Liver (tissue), 9 donors: ENCODE results near the gene PFDN6. TPM values are rescaled to one million over a fixed set of nuclear protein-coding genes. Genes with fewer than 3 reads are reported as not detected.
"Not testable (repeated sequence)": the region's sequence is repeated elsewhere in the genome, so short reads cannot be mapped to it uniquely, and the experiment has no call there.

Experiments used
- DNase-seq: peaks from one replicate; pipeline ENCODE4 v3.0.0-alpha.2; 2017; ENCODE audit warnings: low spot score
- H3K27ac ChIP-seq, 2 donors: one replicate each; pipeline ENCODE4 v1.7.0; 2013; ENCODE audit warnings: inconsistent platforms in 2 of 2, low read length in 2 of 2, control low read depth in 1 of 2, low read depth in 1 of 2, mild to moderate bottlenecking in 1 of 2
- H3K27me3 ChIP-seq, 4 donors: one replicate each; pipeline versions ENCODE4 v1.6.1 to v1.7.0; 2013; ENCODE audit warnings: low read length in 3 of 4, inconsistent platforms in 1 of 4, mild to moderate bottlenecking in 1 of 4, moderate library complexity in 1 of 4; ENCODE audit not compliant: control insufficient read depth in 4 of 4, insufficient read depth in 4 of 4
- H3K36me3 ChIP-seq, 4 donors: one replicate each; pipeline versions ENCODE4 v1.6.1 to v1.7.0; 2013; ENCODE audit warnings: low read length in 3 of 4, mild to moderate bottlenecking in 3 of 4, low read depth in 1 of 4, moderate library complexity in 1 of 4; ENCODE audit not compliant: control insufficient read depth in 4 of 4, insufficient read depth in 3 of 4
- H3K4me1 ChIP-seq, 4 donors: one replicate each; pipeline versions ENCODE4 v1.6.1 to v1.7.0; 2013; ENCODE audit warnings: low read length in 3 of 4, mild to moderate bottlenecking in 3 of 4, moderate library complexity in 1 of 4; ENCODE audit not compliant: control insufficient read depth in 4 of 4, insufficient read depth in 4 of 4
- H3K4me3 ChIP-seq, 3 donors: one replicate each; pipeline versions ENCODE4 v1.6.1 to v1.7.0; 2013; ENCODE audit warnings: low read length in 3 of 3, control low read depth in 1 of 3, low read depth in 1 of 3, mild to moderate bottlenecking in 1 of 3
- H3K9ac ChIP-seq, 2 donors: one replicate each; pipeline ENCODE4 v1.7.0; 2013; ENCODE audit warnings: low read length in 2 of 2, mild to moderate bottlenecking in 2 of 2, moderate library complexity in 2 of 2, control low read depth in 1 of 2, low read depth in 1 of 2
- H3K9me3 ChIP-seq, 4 donors: one replicate each; pipeline versions ENCODE4 v1.6.1 to v1.7.0; 2013; ENCODE audit warnings: low read length in 3 of 4; ENCODE audit not compliant: control insufficient read depth in 4 of 4
- CTCF ChIP-seq: fragments of 150-350 bp; IDR thresholded peaks from 2 replicates; pipeline ENCODE4 v1.5.1; 2017; ENCODE audit warnings: improper control_type of control experiment, low read depth, low read length; ENCODE audit not compliant: missing input control
- EGR1 ChIP-seq, 2 donors: IDR thresholded peaks; 2 replicates each; pipeline ENCODE4 v1.6.1; 2016 to 2018; ENCODE audit warnings: antibody characterized with exemption in 2 of 2, low read depth in 2 of 2
- FOXA1 ChIP-seq: IDR thresholded peaks from 2 replicates; pipeline ENCODE4 v1.6.1; 2016; ENCODE audit warnings: antibody characterized with exemption
- FOXA2 ChIP-seq: IDR thresholded peaks from 2 replicates; pipeline ENCODE4 v1.6.1; 2016; ENCODE audit warnings: antibody characterized with exemption
- GABPA ChIP-seq, 2 donors: IDR thresholded peaks in 1 of 2; conservative IDR thresholded peaks in 1 of 2; 2 replicates each; pipeline ENCODE4 v1.6.1; 2016; ENCODE audit warnings: antibody characterized with exemption in 2 of 2, mild to moderate bottlenecking in 1 of 2, moderate library complexity in 1 of 2
- HNF4A ChIP-seq, 2 donors: conservative IDR thresholded peaks; 2 replicates each; pipeline ENCODE4 v1.6.1; 2016; ENCODE audit warnings: antibody characterized with exemption in 2 of 2, mild to moderate bottlenecking in 2 of 2
- HNF4G ChIP-seq: IDR thresholded peaks from 2 replicates; pipeline ENCODE4 v1.6.1; 2016; ENCODE audit warnings: antibody characterized with exemption
- JUND ChIP-seq, 2 donors: IDR thresholded peaks; 2 replicates each; pipeline ENCODE4 v1.6.1; 2016; ENCODE audit warnings: antibody characterized with exemption in 2 of 2
- MAX ChIP-seq: IDR thresholded peaks from 2 replicates; pipeline ENCODE4 v1.6.1; 2016; ENCODE audit warnings: antibody characterized with exemption
- NR2F2 ChIP-seq: IDR thresholded peaks from 2 replicates; pipeline ENCODE4 v1.6.1; 2016; ENCODE audit warnings: antibody characterized with exemption
- RXRA ChIP-seq, 2 donors: IDR thresholded peaks; 2 replicates each; pipeline ENCODE4 v1.6.1; 2017 to 2018; ENCODE audit warnings: antibody characterized with exemption in 2 of 2, mild to moderate bottlenecking in 1 of 2
- SP1 ChIP-seq: IDR thresholded peaks from 2 replicates; pipeline ENCODE4 v1.6.1; 2018; ENCODE audit warnings: antibody characterized with exemption, mild to moderate bottlenecking
- TAF1 ChIP-seq: conservative IDR thresholded peaks from 2 replicates; pipeline ENCODE4 v1.6.1; 2016; ENCODE audit warnings: antibody characterized with exemption, mild to moderate bottlenecking
- YY1 ChIP-seq: IDR thresholded peaks from 2 replicates; pipeline ENCODE4 v1.6.1; 2016; ENCODE audit warnings: antibody characterized with exemption, mild to moderate bottlenecking
- WGBS: extraction: QIAGEN DNeasy Blood & Tissue Kit; methylation state at CpG from one replicate; pipeline ENCODE4 v1.1.7; 2013; 5-methylcytosine and 5-hydroxymethylcytosine counted together
- polyA plus RNA-seq, 2 donors: library from polyadenylated mRNA; stranded (reverse) in 1 of 2; unstranded in 1 of 2; fragments of 200-250 nt in 1 of 2; fragments of >200 nt in 1 of 2; fragmentation: Nextera tagmentation in 1 of 2; extraction: Ambion mirVana in 1 of 2; gene quantifications; one replicate each; pipeline versions ENCODE4 v1.2.1 to v1.2.3, GENCODE V29; 2013 to 2015
- total RNA-seq, 2 donors: library from RNA; depleted of rRNA; stranded (reverse); fragments of >200 nt; gene quantifications; one replicate each; pipeline ENCODE4 v1.2.3, GENCODE V29; 2014
- TF ChIP-seq, protein P1 (sequence below): IDR thresholded peaks from 2 replicates; pipeline ENCODE4 v1.6.1; 2016; ENCODE audit warnings: antibody characterized with exemption
- TF ChIP-seq, protein P2 (sequence below): IDR thresholded peaks from 2 replicates; pipeline ENCODE4 v1.6.1; 2016; ENCODE audit warnings: antibody characterized with exemption, mild to moderate bottlenecking
- donor health status: healthy.
- donor health status: healthy.
- donor health status: healthy.
- donor health status: healthy.
- donor health status: healthy.

Gene PFDN6
- total and polyA plus RNA-seq, 4 donors: 6.5 to 60.1 (median 17.4) TPM

- Histone ChIP-seq H3K4me1 (peaks cover 9 to 54% (median 42%) of the 10 kb centered on the region in 4 donors), H3K9ac (no peak overlapping the region), H3K9me3 (no peaks in the 10 kb centered on the region), H3K27me3 (no peaks in the 10 kb centered on the region), H3K36me3 (peaks cover 0 to 29% (median 12%) of the 10 kb centered on the region in 4 donors), H3K27ac (no peak overlapping the region), H3K4me3 (no peak overlapping the region)
- TF ChIP-seq TAF1: no peak
- no peak for TF ChIP-seq YY1
- TF ChIP-seq FOXA1: no peak
- TF ChIP-seq NR2F2: no peak
- TF ChIP-seq HNF4A (conservative IDR thresholded peaks at IDR 0.05): peak in 1 of 2 donors; percentile 57
- TF ChIP-seq JUND (IDR thresholded peaks at IDR 0.05): no peak
- no peak for TF ChIP-seq HNF4G
- TF ChIP-seq SP1: no peak
- TF ChIP-seq GABPA (IDR thresholded peaks at IDR 0.05 in 1 of 2, conservative IDR thresholded peaks at IDR 0.05 in 1 of 2): peak in 1 of 2 donors; percentile 39
- no peak for TF ChIP-seq CTCF
- peak; percentile 26 for TF ChIP-seq FOXA2
- TF ChIP-seq MAX: no peak
- TF ChIP-seq, protein P1, sequence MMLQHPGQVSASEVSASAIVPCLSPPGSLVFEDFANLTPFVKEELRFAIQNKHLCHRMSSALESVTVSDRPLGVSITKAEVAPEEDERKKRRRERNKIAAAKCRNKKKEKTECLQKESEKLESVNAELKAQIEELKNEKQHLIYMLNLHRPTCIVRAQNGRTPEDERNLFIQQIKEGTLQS: no peak
- 59% methylated on average over 14 of the region's 14 CpGs for WGBS
- no peak for DNase-seq
Measured at GRCh38 chr6:33273924-33274902, 15.2 kb upstream of the PFDN6 start.

GRCh38 chr6:33275795-33276580 lies 13.4 kb upstream of the PFDN6 start:
- H3K9me3 ChIP-seq, H3K27me3 ChIP-seq, DNase-seq, H3K4me3 ChIP-seq, H3K27ac ChIP-seq: not testable (repeated sequence)
- Histone ChIP-seq H3K36me3 (peaks cover 0 to 37% (median 15%) of the 10 kb centered on the region in 4 donors), H3K9ac (peak overlapping the region in 1 of 2 donors; percentile 41), H3K4me1 (peaks cover 9 to 49% (median 38%) of the 10 kb centered on the region in 4 donors)
- 81% methylated on average over 16 of the region's 16 CpGs for WGBS

- Histone ChIP-seq H3K27ac (peak overlapping the region; percentile 63 to 64), H3K4me1 (peaks cover 9 to 48% (median 36%) of the 10 kb centered on the region in 4 donors), H3K9me3 (no peaks in the 10 kb centered on the region), H3K27me3 (no peaks in the 10 kb centered on the region), H3K9ac (peak overlapping the region; percentile 39 to 41), H3K36me3 (peaks cover 0 to 42% (median 15%) of the 10 kb centered on the region in 4 donors), H3K4me3 (peak overlapping the region; percentile 8 to 59 (median 30))
- no peak for DNase-seq
- no peak for TF ChIP-seq GABPA (IDR thresholded peaks at IDR 0.05 in 1 of 2, conservative IDR thresholded peaks at IDR 0.05 in 1 of 2)
- no peak for TF ChIP-seq HNF4A (conservative IDR thresholded peaks at IDR 0.05)
- TF ChIP-seq, protein P2, sequence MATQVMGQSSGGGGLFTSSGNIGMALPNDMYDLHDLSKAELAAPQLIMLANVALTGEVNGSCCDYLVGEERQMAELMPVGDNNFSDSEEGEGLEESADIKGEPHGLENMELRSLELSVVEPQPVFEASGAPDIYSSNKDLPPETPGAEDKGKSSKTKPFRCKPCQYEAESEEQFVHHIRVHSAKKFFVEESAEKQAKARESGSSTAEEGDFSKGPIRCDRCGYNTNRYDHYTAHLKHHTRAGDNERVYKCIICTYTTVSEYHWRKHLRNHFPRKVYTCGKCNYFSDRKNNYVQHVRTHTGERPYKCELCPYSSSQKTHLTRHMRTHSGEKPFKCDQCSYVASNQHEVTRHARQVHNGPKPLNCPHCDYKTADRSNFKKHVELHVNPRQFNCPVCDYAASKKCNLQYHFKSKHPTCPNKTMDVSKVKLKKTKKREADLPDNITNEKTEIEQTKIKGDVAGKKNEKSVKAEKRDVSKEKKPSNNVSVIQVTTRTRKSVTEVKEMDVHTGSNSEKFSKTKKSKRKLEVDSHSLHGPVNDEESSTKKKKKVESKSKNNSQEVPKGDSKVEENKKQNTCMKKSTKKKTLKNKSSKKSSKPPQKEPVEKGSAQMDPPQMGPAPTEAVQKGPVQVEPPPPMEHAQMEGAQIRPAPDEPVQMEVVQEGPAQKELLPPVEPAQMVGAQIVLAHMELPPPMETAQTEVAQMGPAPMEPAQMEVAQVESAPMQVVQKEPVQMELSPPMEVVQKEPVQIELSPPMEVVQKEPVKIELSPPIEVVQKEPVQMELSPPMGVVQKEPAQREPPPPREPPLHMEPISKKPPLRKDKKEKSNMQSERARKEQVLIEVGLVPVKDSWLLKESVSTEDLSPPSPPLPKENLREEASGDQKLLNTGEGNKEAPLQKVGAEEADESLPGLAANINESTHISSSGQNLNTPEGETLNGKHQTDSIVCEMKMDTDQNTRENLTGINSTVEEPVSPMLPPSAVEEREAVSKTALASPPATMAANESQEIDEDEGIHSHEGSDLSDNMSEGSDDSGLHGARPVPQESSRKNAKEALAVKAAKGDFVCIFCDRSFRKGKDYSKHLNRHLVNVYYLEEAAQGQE: no peak
- no peak for TF ChIP-seq RXRA (IDR thresholded peaks at IDR 0.05)
- no peak for TF ChIP-seq TAF1
- TF ChIP-seq SP1: no peak
- TF ChIP-seq JUND (IDR thresholded peaks at IDR 0.05): no peak
- no peak for TF ChIP-seq CTCF
- no peak for TF ChIP-seq HNF4G
- TF ChIP-seq YY1: no peak
- TF ChIP-seq MAX: no peak
- no peak for TF ChIP-seq FOXA2
- no peak for TF ChIP-seq FOXA1
- TF ChIP-seq EGR1 (IDR thresholded peaks at IDR 0.05; ENCODE audit: low read depth in 2 of 2): no peak
Measured at GRCh38 chr6:33276581-33276863, 12.9 kb upstream of the PFDN6 start.
